WTC11 (cell line): ENCODE data around the gene USP4.

ENCODE experiments used
- CBFB ChIP-seq: sonication (generic); formaldehyde crosslinking; IDR thresholded peaks from 2 replicates; pipeline ENCODE4 v1.8.1; 2022; ENCODE audit warnings: mild to moderate bottlenecking, low read depth, missing genetic modification reagents
- E2F4 ChIP-seq: sonication (generic); formaldehyde crosslinking; IDR thresholded peaks from 2 replicates; pipeline ENCODE4 v1.8.1; 2022; ENCODE audit warnings: low read depth, mild to moderate bottlenecking, moderate library complexity, missing genetic modification reagents, borderline replicate concordance
- NR2C2 ChIP-seq: sonication (generic); formaldehyde crosslinking; IDR thresholded peaks from 2 replicates; pipeline ENCODE4 v1.8.0; 2022; ENCODE audit warnings: mild to moderate bottlenecking, missing genetic modification reagents
- NR3C1 ChIP-seq: sonication (generic); formaldehyde crosslinking; conservative IDR thresholded peaks from 2 replicates; pipeline ENCODE4 v1.8.1; 2023; ENCODE audit warnings: low read depth, mild to moderate bottlenecking, missing genetic modification reagents
- ZBTB21 ChIP-seq: sonication (generic); formaldehyde crosslinking; IDR thresholded peaks from 2 replicates; pipeline ENCODE4 v1.8.1; 2023; ENCODE audit warnings: mild to moderate bottlenecking, missing genetic modification reagents, borderline replicate concordance

GRCh38 chr3:49371946-49372345 is 32.1 kb upstream of the USP4 start:
- TF ChIP-seq NR3C1 (CRISPR knock-in tag) (no peak), E2F4 (CRISPR knock-in tag) (no peak), ZBTB21 (CRISPR knock-in tag) (no peak), CBFB (CRISPR knock-in tag) (no peak), NR2C2 (no peak)
